Vagina (tissue), 2 donors: ENCODE data around the gene UMPS.

Experiments
- CTCF ChIP-seq, 3 experiments: fragments of 450-650 bp in 2 of 3; fragments of 200-600 bp in 1 of 3; sonication (generic) in 1 of 3; IDR thresholded peaks; one replicate each; pipeline ENCODE4 v1.5.1; 2017 to 2019; ENCODE audit warnings: antibody characterized with exemption in 3 of 3, mild to moderate bottlenecking in 2 of 3, moderate library complexity in 2 of 3
- POLR2A ChIP-seq, 2 donors: fragments of 450-650 bp; IDR thresholded peaks; one replicate each; pipeline ENCODE4 v1.6.1; 2017; ENCODE audit warnings: antibody characterized with exemption in 2 of 2, mild to moderate bottlenecking in 2 of 2, moderate library complexity in 2 of 2

DNA sequence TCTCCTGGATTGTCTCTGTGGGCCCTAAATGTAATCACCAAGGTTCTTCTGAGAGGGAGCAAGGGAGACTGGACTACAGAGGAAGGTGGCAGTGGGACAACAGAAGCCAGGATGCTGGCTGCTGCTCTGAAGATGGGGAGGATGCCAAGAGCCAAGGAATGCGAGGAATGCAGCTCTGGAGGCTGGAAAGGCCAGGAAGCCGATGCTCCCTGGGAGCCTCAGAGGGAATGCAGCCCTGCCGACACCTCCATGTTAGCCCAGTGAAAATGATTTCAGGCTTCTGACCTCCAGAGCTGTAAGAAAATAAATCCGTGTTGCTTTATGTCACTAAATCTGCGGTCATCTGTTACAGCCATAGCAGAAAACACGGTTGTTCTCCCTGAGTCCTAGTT is 44.1 kb downstream of the UMPS start:
- TF ChIP-seq POLR2A (IDR thresholded peaks at IDR 0.05) (no peak), CTCF (IDR thresholded peaks at IDR 0.05) (no peak)
